Neural cell (in vitro differentiated cells): ENCODE data around the gene PTPRN2. TPM values are rescaled to one million over a fixed set of nuclear protein-coding genes. Genes with fewer than 3 reads are reported as not detected.

Source experiments
- H2AFZ ChIP-seq: fragments of 200-600, 300-800 bp; sonication (generic), shearing (Covaris generic); 2 replicates; pipeline ENCODE4 v1.6.0; 2014; ENCODE audit warnings: low read depth, mild to moderate bottlenecking, antibody characterized with exemption, low read length, moderate library complexity
- H3F3A ChIP-seq: fragments of 200-600 bp; shearing (Covaris generic); 2 replicates; pipeline ENCODE4 v1.6.1; 2016; ENCODE audit warnings: mild to moderate bottlenecking, moderate library complexity, mixed read lengths, antibody characterized with exemption, low read length; ENCODE audit not compliant: insufficient read depth, poor library complexity, severe bottlenecking
- H3K27ac ChIP-seq: fragments of 200-600, 300-800 bp; sonication (generic), shearing (Covaris generic); 2 replicates; pipeline ENCODE4 v1.5.1; 2014; ENCODE audit warnings: mild to moderate bottlenecking, low read length, moderate library complexity
- H3K27me3 ChIP-seq: fragments of 300-800, 200-600 bp; sonication (generic), shearing (Covaris generic); 2 replicates; pipeline ENCODE4 v1.6.0; 2014; ENCODE audit warnings: mild to moderate bottlenecking, low read depth, low read length, moderate library complexity; ENCODE audit not compliant: insufficient read depth
- H3K36me3 ChIP-seq: fragments of 300-800, 200-600 bp; sonication (generic), shearing (Covaris generic); 2 replicates; pipeline ENCODE4 v1.5.1; 2014; ENCODE audit warnings: mild to moderate bottlenecking, antibody characterized with exemption, low read length, moderate library complexity; ENCODE audit not compliant: insufficient read depth
- H3K4me2 ChIP-seq: fragments of 300-800, 200-600 bp; sonication (generic), shearing (Covaris generic); 2 replicates; pipeline ENCODE4 v1.6.0; 2014; ENCODE audit warnings: mild to moderate bottlenecking, low read length
- H3K4me3 ChIP-seq: fragments of 300-800, 200-600 bp; sonication (generic), shearing (Covaris generic); 2 replicates; pipeline ENCODE4 v1.5.1; 2014; ENCODE audit warnings: mild to moderate bottlenecking, low read length, moderate library complexity
- H3K79me2 ChIP-seq: fragments of 200-600 bp; shearing (Covaris generic); replicated peaks from 2 replicates; pipeline ENCODE4 v1.6.0; 2014; ENCODE audit warnings: mild to moderate bottlenecking, low read length, moderate library complexity; ENCODE audit not compliant: insufficient read depth
- H3K9ac ChIP-seq: fragments of 300-800, 200-600 bp; sonication (generic), shearing (Covaris generic); 2 replicates; pipeline ENCODE4 v1.6.1; 2016; ENCODE audit warnings: mild to moderate bottlenecking, low read length, mixed read lengths
- H3K9me2 ChIP-seq: fragments of 200-600 bp; shearing (Covaris generic); 2 replicates; pipeline ENCODE4 v1.6.1; 2016; ENCODE audit warnings: mild to moderate bottlenecking, low read length, mixed read lengths; ENCODE audit not compliant: insufficient read depth
- H3K9me3 ChIP-seq: fragments of 200-600, 300-800 bp; sonication (generic), shearing (Covaris generic); 2 replicates; pipeline ENCODE4 v1.6.1; 2016; ENCODE audit warnings: mild to moderate bottlenecking, mixed run types, low read length, moderate library complexity, mixed read lengths
- H4K20me1 ChIP-seq: fragments of 200-600 bp; shearing (Covaris generic); 2 replicates; pipeline ENCODE4 v1.6.1; 2016; ENCODE audit warnings: mild to moderate bottlenecking, mixed run types; ENCODE audit not compliant: insufficient read depth
- CTCF ChIP-seq: fragments of 450-650 bp; IDR thresholded peaks from 2 replicates; pipeline ENCODE4 v1.5.1; 2014; ENCODE audit warnings: antibody characterized with exemption, mild to moderate bottlenecking, moderate library complexity; ENCODE audit not compliant: poor library complexity, severe bottlenecking
- EP300 ChIP-seq: fragments of 450-650 bp; conservative IDR thresholded peaks from 2 replicates; pipeline ENCODE4 v1.6.1; 2014; ENCODE audit warnings: antibody characterized with exemption, mild to moderate bottlenecking, moderate library complexity; ENCODE audit not compliant: poor library complexity, severe bottlenecking
- EZH2 ChIP-seq: fragments of 200-600, 300-800 bp; shearing (Covaris generic), sonication (generic); IDR thresholded peaks from 2 replicates; pipeline ENCODE4 v1.6.1; 2014; ENCODE audit warnings: antibody characterized with exemption, low read length, borderline replicate concordance, mild to moderate bottlenecking; ENCODE audit not compliant: insufficient read depth, poor library complexity, severe bottlenecking
- MXI1 ChIP-seq: fragments of 450-650 bp; conservative IDR thresholded peaks from 2 replicates; pipeline ENCODE4 v1.6.1; 2014; ENCODE audit warnings: antibody characterized with exemption, mild to moderate bottlenecking; ENCODE audit not compliant: poor library complexity, severe bottlenecking
- POLR2AphosphoS5 ChIP-seq: IDR thresholded peaks from 2 replicates; pipeline ENCODE4 v1.6.1; 2012
- RAD21 ChIP-seq: fragments of 450-650 bp; conservative IDR thresholded peaks from 2 replicates; pipeline ENCODE4 v1.6.1; 2014; ENCODE audit warnings: antibody characterized with exemption, mild to moderate bottlenecking, moderate library complexity
- REST ChIP-seq: IDR thresholded peaks from 2 replicates; pipeline ENCODE4 v1.6.1; 2012; ENCODE audit warnings: borderline replicate concordance
- SMC3 ChIP-seq: fragments of 450-650 bp; conservative IDR thresholded peaks from 2 replicates; pipeline ENCODE4 v1.6.1; 2014; ENCODE audit warnings: antibody characterized with exemption, mild to moderate bottlenecking, moderate library complexity; ENCODE audit not compliant: poor library complexity
- TAF1 ChIP-seq: IDR thresholded peaks from 2 replicates; pipeline ENCODE4 v1.6.1; 2012; ENCODE audit warnings: low read depth
- polyA plus RNA-seq: library from polyadenylated mRNA; depleted of rRNA; stranded (reverse); fragments of >200 nt; gene quantifications from 2 replicates; pipeline ENCODE4 v1.2.3, GENCODE V29; 2014

PTPRN2 gene
- polyA plus RNA-seq, 1 donor from 2014 or later, result 31.0 TPM

- no peak for TF ChIP-seq RAD21
- TF ChIP-seq TAF1, result no peak
- TF ChIP-seq EP300, result no peak
- TF ChIP-seq CTCF, result no peak
- TF ChIP-seq REST, result no peak
- no peak for TF ChIP-seq EZH2
- no peak for TF ChIP-seq MXI1
- TF ChIP-seq POLR2AphosphoS5, result no peak
- no peak for TF ChIP-seq SMC3
- Histone ChIP-seq H3F3A (no peaks in the 10 kb centered on the region), H3K27me3 (peaks cover 12% of the 10 kb centered on the region), H3K9me3 (no peaks in the 10 kb centered on the region), H3K79me2 (no peaks in the 10 kb centered on the region), H3K27ac (no peak overlapping the region), H2AFZ (no peak overlapping the region), H3K36me3 (no peaks in the 10 kb centered on the region), H3K9ac (no peak overlapping the region), H3K4me3 (no peak overlapping the region), H3K4me2 (no peak overlapping the region), H3K9me2 (no peaks in the 10 kb centered on the region), H4K20me1 (no peaks in the 10 kb centered on the region)
Observed at GRCh38 chr7:158351481-158351880, 236.1 kb downstream of the PTPRN2 start.

GRCh38 chr7:158351051-158351450 is 236.6 kb downstream of the PTPRN2 start:
- Histone ChIP-seq H3K79me2 (no peaks in the 10 kb centered on the region), H3K27me3 (peaks cover 12% of the 10 kb centered on the region), H3K9me3 (no peaks in the 10 kb centered on the region), H2AFZ (no peak overlapping the region), H3K4me3 (no peak overlapping the region), H3K4me2 (no peak overlapping the region), H3K36me3 (no peaks in the 10 kb centered on the region), H3F3A (no peaks in the 10 kb centered on the region), H4K20me1 (no peaks in the 10 kb centered on the region), H3K9me2 (no peaks in the 10 kb centered on the region), H3K9ac (no peak overlapping the region), H3K27ac (no peak overlapping the region)
- no peak for TF ChIP-seq MXI1
- TF ChIP-seq EZH2, result no peak
- TF ChIP-seq SMC3, result no peak
- no peak for TF ChIP-seq POLR2AphosphoS5
- no peak for TF ChIP-seq RAD21
- TF ChIP-seq CTCF, result no peak
- no peak for TF ChIP-seq TAF1
- no peak for TF ChIP-seq EP300
- no peak for TF ChIP-seq REST
